NCI-H128 (cell line): ENCODE data around the gene PSD.
A peak's percentile ranks its signal among the peaks of the same experiment; 100 is the strongest.

Source experiments
- DNase-seq: peaks from one replicate; lab custom pipeline; 2025; ENCODE audit not compliant: unreplicated experiment; lab: John Stamatoyannopoulos, UW

Gene PSD

GRCh38 chr10:102405632-102406031, 13.0 kb downstream of the PSD start:
- no peak for DNase-seq

- DNase-seq = no peak
These were observed 13.4 kb downstream of the PSD start for GRCh38 chr10:102405108-102405571.

GRCh38 chr10:102404361-102405107, 14.1 kb downstream of the PSD start:
- DNase-seq = no peak

DNA sequence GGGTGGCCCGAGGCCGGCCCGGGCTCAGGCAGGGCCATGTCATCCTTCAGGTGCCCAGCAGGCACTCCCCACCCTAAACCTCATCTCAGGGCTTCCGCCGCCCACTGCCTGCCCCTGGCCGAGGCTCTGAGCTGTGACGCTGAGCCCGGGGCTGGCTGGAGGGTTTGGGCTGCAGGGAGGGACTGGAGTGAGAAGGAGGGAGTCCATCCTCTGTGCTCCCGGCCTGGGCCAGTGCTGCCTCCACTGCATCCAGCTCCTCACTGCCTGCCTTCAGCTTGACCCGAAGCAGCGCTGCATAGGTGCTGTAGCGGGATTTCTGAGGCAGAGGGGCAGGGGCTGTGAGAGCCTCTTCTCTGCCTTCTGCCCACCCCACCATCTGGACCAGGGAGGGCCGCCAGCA, 15.5 kb downstream of the PSD start:
- DNase-seq = no peak

DNA sequence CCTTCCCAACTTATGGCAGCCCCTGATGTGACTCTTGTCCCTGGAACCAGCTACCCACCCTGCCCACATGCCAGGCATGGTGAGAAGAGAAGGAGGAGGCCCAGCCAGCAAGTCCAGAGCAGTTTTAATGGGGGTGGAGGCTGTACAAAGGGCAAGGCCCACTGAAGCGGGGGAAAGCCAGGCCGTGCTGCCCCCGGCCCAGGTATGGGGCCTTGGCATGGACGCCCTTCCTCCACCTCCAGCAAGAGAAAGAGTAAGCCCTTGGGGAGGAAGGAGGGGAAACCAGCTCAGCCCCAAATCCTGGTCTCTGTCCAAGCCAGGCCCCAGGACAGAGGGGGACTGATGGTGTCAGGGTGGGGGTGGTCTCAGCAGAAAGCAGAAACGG, 16.1 kb downstream of the PSD start:
- DNase-seq = no peak

GRCh38 chr10:102401735-102402511, 16.7 kb downstream of the PSD start:
- no peak for DNase-seq

GRCh38 chr10:102401342-102401654, 17.3 kb downstream of the PSD start:
- DNase-seq = no peak

DNA sequence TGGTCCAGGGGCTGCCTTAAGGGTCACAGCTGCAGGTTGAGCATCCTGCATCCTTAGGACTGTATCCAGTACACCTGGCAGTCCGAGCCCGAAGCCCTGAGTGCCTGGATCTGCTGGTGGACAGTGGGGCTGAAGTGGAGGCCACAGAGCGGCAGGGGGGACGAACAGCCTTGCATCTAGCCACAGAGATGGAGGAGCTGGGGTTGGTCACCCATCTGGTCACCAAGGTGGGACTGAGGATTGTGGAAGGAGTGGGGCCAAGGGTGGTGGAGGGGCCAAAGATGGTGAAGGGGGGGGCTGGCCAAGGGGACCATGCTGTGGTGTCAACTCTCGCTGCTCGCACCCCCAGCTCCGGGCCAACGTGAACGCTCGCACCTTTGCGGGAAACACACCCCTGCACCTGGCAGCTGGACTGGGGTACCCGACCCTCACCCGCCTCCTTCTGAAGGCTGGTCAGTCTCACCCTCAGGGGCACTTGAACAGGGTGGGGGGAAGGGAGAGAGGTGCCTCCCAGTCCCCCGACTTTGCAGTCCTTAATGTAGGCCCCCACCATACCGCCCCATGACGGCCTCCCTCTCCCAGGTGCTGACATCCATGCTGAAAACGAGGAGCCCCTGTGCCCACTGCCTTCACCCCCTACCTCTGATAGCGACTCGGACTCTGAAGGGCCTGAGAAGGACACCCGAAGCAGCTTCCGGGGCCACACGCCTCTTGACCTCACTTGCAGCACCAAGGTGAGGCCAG, 17.8 kb downstream of the PSD start:
- no peak for DNase-seq

- peak; percentile 19 for DNase-seq
These were observed 18.5 kb downstream of the PSD start for GRCh38 chr10:102400076-102400475.

- peak; percentile 36 for DNase-seq
These were observed 19.2 kb downstream of the PSD start for GRCh38 chr10:102399217-102400021.

- DNase-seq = no peak
These were observed 20.2 kb downstream of the PSD start for GRCh38 chr10:102398172-102399020.

DNA sequence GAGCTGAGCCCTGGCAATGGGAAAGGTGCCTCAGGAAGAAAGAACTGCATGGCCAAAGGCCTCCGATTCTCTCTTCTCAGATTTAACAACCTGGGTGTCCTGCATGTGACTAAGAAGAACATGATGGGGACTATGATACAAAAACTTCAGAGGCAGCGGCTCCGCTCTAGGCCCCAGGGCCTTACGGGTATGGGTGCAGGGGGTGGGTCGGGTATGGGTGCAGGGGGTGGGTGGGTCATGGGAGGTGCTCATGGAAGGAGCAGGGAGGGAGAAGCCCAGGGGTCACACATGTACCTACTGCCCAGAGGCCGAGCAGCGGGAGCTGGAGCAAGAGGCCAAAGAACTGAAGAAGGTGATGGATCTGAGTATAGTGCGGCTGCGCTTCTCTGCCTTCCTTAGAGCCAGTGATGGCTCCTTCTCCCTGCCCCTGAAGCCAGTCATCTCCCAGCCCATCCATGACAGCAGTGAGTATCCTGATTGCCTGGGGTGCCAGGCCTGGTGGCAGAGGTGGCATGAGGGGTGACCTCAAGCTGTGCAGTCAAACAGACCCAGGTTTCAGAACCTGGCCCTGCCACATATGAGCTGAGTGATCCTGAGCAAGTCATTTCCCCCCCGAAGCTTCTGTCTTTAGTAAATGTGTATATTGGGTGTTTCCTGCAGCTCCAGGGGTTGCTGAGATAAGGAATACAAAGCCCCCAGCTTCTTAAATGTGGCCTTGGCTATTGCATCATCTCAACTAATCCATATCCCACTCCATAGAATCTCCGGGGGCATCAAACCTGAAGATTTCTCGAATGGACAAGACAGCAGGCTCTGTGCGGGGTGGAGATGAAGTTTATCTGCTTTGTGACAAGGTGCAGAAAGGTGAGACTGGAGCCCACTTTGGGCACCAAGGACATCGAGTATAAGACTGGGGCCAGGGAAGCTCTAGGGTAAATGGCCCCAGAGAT, 21.1 kb downstream of the PSD start:
- no peak for DNase-seq

DNA sequence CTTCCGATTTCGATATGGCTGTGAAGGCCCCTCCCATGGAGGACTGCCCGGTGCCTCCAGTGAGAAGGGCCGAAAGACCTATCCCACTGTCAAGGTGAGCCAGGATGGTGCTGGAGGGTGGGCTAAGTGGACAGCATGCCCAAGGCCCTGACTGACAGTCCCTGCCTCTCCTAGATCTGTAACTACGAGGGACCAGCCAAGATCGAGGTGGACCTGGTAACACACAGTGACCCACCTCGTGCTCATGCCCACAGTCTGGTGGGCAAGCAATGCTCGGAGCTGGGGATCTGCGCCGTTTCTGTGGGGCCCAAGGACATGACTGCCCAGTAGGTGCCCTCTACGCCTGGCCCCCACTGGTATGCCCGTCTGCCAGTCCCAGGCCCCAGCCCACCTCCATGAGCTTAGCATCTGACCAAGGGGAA, 21.8 kb downstream of the PSD start:
- no peak for DNase-seq

- no peak for DNase-seq
These were observed 22.3 kb downstream of the PSD start for GRCh38 chr10:102396317-102396650.

DNA sequence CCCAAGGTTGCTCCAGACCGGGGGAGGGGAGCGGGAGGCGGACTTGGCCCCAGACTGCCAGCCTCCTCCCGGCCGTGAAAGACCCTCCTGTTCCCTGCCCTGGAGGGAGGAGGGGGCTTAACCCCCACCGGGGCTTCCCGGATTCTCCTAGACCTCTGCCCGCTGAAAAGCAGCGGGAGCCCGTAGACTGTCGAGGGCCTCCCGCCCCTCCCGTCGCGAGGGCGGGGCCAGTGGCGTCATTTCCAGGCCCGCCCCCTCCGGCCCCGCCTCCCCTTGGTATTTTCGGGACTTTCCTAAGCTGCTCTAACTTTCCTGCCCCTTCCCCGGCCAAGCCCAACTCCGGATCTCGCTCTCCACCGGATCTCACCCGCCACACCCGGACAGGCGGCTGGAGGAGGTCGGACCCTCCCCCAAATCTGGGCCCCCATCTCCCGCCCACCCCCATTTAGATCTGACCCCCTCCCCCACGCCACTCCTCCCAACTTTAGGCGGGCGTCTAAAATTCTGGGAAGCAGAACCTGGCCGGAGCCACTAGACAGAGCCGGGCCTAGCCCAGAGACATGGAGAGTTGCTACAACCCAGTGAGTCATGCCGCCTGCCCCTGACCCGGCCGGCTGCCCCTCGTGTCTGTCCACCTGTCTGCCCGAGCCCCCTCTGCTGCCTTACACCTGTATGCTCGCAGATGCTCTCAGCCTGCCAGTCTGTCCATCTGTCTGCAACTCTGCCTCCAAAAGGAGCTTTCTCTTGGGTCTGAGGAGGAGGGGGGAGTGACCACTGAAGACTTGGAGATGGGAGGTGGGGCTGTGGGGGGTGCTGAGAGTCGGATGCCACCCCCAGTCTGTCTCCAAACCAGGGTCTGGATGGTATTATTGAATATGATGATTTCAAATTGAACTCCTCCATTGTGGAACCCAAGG, 22.9 kb downstream of the PSD start, which contains the start of gene NFKB2:
Gene NFKB2 (plus strand): TSS at position 306 of the 917 bp plus-strand sequence. CDS start 255 bp downstream, at position 561.
- peak; percentile 4 for DNase-seq

DNA sequence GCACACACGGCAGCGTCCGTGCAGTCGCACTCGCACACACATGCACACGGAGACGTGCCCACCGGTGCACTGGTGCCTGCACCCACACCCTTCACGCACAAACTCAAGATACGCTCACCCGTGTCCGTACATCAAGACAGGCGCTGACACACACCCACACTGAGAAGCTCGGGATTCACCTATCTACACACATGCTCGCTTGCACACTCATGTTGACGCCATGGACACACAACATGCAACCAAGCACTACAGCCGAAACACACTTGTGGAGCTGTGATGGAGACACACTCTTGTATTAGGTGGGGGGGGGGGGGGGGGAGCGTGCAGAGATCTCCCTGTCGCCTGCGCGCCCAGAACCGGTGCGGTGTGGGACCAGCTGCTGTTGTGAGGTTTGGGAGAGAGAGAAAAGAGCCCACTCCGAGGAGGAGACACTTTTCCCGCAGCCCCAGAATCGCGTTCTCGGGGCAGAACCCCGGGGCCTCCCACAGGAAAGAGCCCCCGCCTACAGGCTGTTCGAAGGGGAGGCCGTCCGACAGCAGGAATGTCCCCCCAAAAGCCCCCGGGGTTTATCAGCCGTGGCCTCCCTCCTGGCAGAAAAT, 23.7 kb downstream of the PSD start:
- no peak for DNase-seq

DNA sequence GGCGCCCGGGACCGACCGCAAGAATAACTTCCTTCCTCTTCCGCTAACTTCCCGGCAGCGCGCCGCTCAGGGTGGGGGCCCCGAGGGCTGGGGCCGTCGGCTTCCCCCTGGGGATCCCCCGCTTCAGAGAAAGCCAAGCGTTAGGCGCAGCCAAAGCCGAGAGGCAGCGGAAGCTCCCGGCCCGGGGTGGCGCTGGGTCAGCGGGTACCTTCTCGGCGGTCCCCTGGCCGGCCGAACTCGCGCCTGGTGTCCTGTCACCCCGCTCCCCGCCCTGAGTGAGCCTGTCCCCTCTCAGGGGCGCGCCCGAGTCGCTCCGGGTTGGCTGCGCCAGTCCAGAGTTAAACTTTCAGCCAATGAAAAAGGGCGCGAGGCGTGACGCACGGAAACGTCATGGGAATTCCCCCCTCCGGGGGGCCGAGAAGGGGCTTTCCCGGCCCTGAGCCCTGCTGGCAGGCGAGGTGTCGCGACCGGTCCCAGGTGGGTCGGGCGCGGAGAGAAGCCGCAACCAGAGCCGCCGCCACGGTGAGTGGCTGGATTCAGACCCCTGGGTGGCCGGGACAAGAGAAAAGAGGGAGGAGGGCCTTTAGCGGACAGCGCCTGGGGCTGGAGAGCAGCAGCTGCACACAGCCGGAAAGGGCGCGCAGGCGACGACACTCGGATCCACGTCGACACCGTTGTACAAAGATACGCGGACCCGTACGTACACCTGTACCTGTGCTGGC, 24.3 kb downstream of the PSD start:
- no peak for DNase-seq
